IPS-18c (cell line): ENCODE results near the gene RNF213.

ENCODE experiments used
- H3K4me3 ChIP-seq: 2 replicates; pipeline ENCODE4 v1.7.0; 2013; ENCODE audit warnings: low read depth, mild to moderate bottlenecking, low read length, moderate library complexity; ENCODE audit not compliant: insufficient read depth
- H3K9me3 ChIP-seq: one replicate; pipeline ENCODE4 v1.6.1; 2013; ENCODE audit warnings: mild to moderate bottlenecking, low read length, moderate library complexity; ENCODE audit not compliant: control insufficient read depth, insufficient read depth

RNF213 gene

DNA sequence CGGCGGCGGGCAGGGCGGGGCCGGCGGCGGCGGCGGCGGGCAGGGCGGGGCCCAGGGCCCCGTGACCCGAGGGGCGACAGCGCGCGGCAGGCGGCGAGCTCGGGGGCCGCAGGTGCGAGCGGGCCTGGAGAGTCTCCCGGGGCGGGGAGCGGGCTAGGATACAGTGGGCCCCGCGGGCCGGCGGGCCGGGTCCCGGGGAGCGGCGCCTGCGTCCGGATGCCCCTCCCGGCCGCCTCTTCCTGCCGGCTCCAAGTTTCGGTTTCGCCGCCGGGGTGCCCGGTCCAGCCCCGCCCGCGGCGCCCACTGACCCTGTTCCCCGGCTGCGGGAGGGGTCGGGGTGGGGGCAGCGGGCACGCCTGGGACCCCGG, at the start of gene RNF213:
RNF213 (plus strand) TSS at position 62 of the 368 bp plus-strand sequence. CDS start 2,830 bp downstream, outside the sequence.
- H3K9me3 ChIP-seq, result no peaks in the 10 kb centered on the region
- H3K4me3 ChIP-seq, result peak within 1 kb of the TSS; percentile 85

DNA sequence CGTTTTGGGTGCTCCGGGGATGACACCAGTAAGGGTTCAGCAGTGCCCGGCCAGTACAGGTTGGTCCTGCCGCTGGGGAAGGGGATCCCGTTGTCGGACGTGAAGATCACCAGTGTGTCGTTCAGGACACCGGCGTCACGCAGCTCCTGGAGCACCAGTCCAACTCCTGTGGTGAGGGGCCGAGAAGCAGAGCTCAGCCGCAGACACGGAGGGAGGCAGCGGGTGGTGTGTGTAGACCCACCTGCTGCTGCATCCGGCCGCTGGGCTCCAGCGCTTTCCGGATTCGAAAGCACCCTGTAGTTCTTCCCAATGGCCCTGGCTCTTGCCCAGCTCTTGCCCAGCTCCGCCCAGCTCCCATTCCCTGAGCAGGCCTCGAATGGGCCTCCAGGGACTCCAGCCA, 48.5 kb upstream of the RNF213 start:
- no peak overlapping the region for H3K4me3 ChIP-seq
- no peaks in the 10 kb centered on the region for H3K9me3 ChIP-seq

DNA sequence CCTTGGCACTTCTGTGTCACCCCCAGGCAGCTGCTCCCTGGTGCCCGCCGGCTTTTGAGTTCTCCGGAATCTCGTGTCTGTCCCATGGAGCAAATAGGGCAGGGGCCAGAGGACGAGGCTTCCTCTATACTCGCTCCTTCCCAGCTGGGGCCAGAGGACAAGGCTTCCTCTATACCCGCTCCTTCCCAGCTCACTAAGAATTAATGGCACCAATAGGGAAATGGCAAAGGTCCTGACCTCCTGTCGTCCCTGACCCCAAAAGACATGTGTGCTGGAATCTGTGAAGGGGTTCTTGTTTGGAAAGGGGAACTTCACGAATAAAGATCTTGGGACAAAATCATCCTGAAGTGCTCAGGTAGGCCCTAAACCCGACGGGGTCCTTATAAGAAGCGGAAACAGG, 48.1 kb upstream of the RNF213 start:
- no peaks in the 10 kb centered on the region for H3K9me3 ChIP-seq
- H3K4me3 ChIP-seq, result no peak overlapping the region

- H3K4me3 ChIP-seq, result no peak overlapping the region
- no peaks in the 10 kb centered on the region for H3K9me3 ChIP-seq
These were observed 47.5 kb upstream of the RNF213 start for GRCh38 chr17:80212962-80213642.

- Histone ChIP-seq H3K4me3 (no peak overlapping the region), H3K9me3 (no peaks in the 10 kb centered on the region)
These were observed 47.0 kb upstream of the RNF213 start for GRCh38 chr17:80213643-80213975.

DNA sequence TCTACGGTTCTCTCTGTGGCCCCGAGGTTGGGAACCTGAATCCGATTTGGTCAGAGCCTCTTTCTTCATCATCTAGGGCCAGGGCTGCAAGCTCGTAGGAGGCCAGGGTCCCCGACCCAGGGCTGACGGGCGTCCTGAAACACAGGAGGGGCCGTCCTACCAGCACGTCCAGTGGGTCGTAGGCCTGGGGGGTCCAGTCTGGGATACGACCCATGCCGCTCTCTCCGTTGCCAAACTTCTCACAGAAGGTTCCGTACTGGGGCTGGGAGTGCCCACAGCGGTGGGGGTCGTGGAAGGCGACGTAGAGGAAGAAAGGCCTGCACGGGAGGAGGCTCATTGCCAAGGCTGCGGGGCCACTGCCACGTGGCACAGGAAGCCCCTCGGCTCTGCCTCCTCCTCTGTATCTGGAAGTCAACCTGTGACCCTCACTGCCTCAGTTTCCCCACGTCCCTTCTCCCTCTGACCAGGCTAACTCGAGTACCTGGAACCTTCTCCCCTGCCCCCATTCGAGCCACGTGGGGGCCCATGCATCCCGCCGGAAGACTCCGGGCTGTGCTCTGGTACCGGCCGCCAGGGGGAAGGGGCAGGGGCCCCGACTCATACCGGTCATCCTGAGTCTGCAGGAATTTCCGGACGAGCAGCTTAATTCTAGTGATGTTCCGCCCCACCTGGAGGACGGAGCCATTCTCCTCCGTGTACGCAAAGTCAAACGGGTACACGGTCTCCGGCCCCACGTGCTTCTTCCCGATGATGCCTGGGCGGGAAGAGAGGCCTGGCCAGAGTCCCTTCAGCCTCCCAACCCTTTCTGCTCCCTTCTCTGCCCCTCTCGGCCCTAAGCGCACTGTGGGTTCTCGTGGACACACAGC, 46.4 kb upstream of the RNF213 start:
- Histone ChIP-seq H3K9me3 (no peaks in the 10 kb centered on the region), H3K4me3 (no peak overlapping the region)

DNA sequence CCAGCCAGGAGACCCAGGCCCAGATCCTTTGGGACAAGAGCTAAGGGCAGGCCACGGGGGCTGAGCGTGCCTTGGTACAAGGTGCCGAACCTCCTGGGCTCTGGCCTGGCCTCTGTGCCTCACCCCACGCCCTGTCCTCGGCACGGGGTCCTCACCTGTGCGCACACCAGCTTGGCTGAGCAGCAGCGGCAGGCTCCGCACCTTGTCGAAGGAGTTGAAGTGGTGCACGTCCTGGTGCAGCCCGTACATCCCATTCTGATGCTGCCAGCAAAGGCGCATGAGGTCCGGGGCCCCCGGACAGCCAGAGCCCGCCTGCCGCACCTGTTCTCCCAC, 45.8 kb upstream of the RNF213 start:
- no peak overlapping the region for H3K4me3 ChIP-seq
- H3K9me3 ChIP-seq, result no peaks in the 10 kb centered on the region

GRCh38 chr17:80216473-80217456, 43.9 kb upstream of the RNF213 start:
- Histone ChIP-seq H3K9me3 (no peaks in the 10 kb centered on the region), H3K4me3 (no peak overlapping the region)

DNA sequence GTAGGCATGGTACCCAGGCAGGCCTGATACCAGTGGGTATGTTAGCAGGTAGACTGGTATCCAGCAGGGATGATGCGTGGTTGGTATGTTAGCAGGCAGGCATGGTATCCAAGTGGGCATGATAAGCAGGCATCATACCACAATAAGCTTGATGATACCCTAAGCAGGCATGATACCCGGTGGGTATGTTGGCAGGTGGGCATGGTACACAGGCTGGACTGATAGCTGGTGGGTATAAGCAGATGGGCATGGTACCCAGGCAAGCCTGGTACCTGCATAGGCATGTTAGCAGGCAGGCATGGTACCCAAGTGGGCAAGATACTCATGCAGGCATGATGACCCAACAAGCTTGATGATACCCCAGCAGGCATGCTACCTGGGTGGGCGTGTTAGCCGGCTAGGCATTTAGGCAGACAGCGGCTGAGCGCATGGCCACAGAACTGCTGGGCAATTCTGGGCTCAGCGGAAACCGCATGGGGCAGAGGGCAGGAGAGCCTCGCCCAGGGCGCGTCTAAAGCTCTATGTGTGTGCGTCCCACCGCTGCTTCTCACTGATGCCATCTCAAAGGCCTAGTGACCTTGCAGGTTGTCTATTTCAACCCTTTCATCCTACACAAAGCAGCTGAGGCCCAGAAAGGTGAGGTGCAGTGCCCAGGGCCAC, 42.8 kb upstream of the RNF213 start:
- no peak overlapping the region for H3K4me3 ChIP-seq
- no peaks in the 10 kb centered on the region for H3K9me3 ChIP-seq

- Histone ChIP-seq H3K9me3 (no peaks in the 10 kb centered on the region), H3K4me3 (no peak overlapping the region)
These were observed 42.3 kb upstream of the RNF213 start for GRCh38 chr17:80218391-80218790.

- Histone ChIP-seq H3K4me3 (peak overlapping the region; percentile 83), H3K9me3 (no peaks in the 10 kb centered on the region)
These were observed 41.5 kb upstream of the RNF213 start for GRCh38 chr17:80219013-80219762.

DNA sequence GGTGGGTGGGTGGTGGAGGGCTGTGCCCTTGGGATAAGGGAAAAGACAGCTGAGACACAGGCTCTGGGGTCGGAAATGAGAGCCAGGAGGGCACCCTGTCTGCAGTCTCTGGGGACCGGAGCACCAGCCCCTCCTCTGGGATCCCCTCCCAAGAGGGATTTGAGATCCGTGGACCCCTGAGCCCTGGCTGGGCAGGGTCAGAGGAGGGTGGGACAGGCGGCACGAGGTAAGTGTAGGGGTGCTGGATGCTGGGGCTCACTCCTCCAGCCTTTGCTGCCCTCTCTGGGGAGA, 40.9 kb upstream of the RNF213 start:
- H3K4me3 ChIP-seq, result peak overlapping the region; percentile 83

DNA sequence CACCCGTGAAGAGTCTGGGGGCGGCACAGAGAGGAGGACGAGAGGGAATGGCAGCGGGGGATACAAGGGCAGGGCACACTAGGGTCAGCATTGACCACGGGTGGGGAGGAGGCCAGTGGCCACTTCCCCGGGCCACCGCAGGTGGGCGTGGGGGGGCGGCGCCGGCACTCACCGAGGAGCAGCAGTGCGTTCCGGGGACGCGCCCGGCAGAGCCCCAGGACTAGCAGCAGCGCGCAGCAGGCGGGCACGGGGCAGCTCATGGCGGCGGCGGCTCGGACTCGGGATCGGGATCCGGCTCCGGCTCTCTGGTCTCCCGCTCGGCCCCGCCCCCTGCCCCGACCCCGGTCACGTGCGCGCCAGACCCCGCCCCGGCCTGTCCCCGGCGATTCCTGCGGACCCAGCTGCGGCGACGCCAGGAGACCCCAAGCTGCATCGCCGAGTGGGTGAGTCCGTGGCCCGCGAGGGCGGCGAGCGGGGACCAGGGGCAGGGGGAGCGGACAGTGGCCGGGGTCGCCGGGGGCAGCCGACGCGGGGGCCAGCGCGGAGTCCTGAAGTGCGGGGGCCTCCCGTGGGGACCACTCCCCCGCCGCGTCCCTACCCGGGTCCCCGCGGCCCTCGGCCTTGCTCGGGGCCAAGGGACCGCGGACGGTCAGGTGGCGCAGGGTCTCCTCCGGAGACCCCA, 40.5 kb upstream of the RNF213 start, which contains the start of the genes SGSH and SLC26A11:
SGSH (minus strand) TSS at position 280 of the 682 bp plus-strand sequence; CDS start at position 260, 20 bp downstream.
SLC26A11 (plus strand) TSS at position 374 of the 682 bp plus-strand sequence. CDS start 1,134 bp downstream, outside the sequence.
- no peaks in the 10 kb centered on the region for H3K9me3 ChIP-seq

More for the DNA sequence above, 40.9 kb upstream of the RNF213 start:
- H3K9me3 ChIP-seq, result no peaks in the 10 kb centered on the region

GRCh38 chr17:80220736-80221215, 39.9 kb upstream of the RNF213 start:
- no peaks in the 10 kb centered on the region for H3K9me3 ChIP-seq
- peak overlapping the region; percentile 83 for H3K4me3 ChIP-seq

More for the DNA sequence above, 40.5 kb upstream of the RNF213 start, which contains the start of the genes SGSH and SLC26A11:
- peak within 1 kb of the TSS; percentile 83 for H3K4me3 ChIP-seq

DNA sequence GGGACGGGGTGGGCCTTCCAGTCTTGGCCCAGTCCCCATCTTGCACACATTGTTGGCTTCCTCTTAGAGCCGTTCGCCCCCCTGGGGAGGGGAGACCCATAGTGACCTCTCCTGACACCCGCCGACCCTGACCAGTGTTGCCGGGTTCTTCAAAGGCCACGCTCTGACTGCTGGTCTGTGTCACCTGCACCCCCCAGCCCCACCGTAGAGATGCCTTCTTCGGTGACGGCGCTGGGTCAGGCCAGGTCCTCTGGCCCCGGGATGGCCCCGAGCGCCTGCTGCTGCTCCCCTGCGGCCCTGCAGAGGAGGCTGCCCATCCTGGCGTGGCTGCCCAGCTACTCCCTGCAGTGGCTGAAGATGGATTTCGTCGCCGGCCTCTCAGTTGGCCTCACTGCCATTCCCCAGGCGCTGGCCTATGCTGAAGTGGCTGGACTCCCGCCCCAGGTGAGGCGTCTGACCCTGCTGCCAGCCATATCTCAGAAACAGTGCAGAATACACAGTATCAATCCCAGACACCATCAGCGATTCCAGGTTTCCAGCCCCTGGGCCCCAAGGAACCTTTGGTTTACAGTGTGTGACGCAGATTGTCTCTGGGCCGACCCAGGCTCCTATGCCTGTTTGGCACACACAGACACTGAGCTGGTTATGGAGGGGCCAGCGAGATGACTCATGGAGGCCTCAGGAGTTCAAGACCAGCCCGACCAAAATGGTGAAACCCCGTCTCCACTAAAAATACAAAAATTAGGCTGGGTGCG, 39.1 kb upstream of the RNF213 start:
- Histone ChIP-seq H3K4me3 (peak overlapping the region; percentile 83), H3K9me3 (no peaks in the 10 kb centered on the region)
